ENCODE measurements around the gene PKIG.

DNA sequence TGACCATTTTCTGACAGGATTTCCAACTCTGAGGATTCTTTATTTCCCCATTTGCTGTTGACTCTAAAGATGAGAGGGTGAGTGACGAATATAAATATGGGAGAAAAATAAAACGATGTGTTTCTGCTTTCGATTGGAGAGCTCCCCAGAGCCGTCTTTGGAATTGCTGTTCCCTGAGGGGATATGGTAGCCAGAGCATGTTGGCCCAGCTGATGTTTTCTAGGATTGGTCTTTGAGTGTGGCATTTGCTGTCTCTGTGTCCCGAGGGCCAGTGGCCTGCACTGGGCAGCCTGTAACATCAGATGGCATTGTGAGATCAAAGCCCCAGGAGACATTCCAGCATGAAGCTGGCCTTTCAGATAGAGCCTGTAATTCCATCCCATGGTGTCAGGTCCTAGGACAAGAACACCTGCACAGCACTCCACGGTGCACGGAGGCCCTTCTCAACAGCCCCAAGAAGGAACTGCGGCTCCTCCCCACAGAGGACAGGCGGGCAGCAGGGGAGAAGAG, 26.7 kb downstream of the PKIG start:
- TF ChIP-seq, protein P1, sequence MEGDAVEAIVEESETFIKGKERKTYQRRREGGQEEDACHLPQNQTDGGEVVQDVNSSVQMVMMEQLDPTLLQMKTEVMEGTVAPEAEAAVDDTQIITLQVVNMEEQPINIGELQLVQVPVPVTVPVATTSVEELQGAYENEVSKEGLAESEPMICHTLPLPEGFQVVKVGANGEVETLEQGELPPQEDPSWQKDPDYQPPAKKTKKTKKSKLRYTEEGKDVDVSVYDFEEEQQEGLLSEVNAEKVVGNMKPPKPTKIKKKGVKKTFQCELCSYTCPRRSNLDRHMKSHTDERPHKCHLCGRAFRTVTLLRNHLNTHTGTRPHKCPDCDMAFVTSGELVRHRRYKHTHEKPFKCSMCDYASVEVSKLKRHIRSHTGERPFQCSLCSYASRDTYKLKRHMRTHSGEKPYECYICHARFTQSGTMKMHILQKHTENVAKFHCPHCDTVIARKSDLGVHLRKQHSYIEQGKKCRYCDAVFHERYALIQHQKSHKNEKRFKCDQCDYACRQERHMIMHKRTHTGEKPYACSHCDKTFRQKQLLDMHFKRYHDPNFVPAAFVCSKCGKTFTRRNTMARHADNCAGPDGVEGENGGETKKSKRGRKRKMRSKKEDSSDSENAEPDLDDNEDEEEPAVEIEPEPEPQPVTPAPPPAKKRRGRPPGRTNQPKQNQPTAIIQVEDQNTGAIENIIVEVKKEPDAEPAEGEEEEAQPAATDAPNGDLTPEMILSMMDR (IDR thresholded peaks at IDR 0.05), result no peak
- no peak for TF ChIP-seq POLR2AphosphoS5 (IDR thresholded peaks at IDR 0.05)

Measured in suprapubic skin (tissue), 3 donors.